Breast epithelium (tissue), 3 donors: ENCODE results near the gene TBC1D30.

Experiments
- POLR2A ChIP-seq: fragments of 450-650 bp; IDR thresholded peaks from one replicate; pipeline ENCODE4 v1.6.1; 2016; ENCODE audit warnings: antibody characterized with exemption, mild to moderate bottlenecking, moderate library complexity
- TF ChIP-seq, protein P1 (sequence below), 3 donors: fragments of 450-650 bp; IDR thresholded peaks; one replicate each; pipeline ENCODE4 v1.5.1; 2016 to 2017; ENCODE audit warnings: antibody characterized with exemption in 3 of 3, mild to moderate bottlenecking in 3 of 3, moderate library complexity in 3 of 3

DNA sequence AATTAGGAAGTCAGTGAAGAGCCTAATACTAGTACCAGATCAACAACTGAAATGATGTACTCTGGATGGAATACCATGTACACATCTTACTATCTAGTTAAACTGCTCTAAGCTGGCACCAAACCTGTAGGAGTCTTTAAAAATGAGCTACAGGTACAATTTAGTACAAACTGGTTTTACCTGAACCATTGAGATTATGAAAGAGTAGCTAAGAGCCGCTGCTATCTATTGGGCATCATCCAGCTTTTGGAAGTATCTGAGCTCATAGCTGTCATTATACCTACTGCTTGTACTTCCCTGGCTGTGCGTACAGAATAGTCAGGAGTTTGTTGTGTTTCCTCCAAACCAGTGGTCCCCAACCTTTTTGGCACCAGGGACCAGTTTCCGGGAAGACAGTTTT lies 12.4 kb downstream of the TBC1D30 start:
- TF ChIP-seq, protein P1, sequence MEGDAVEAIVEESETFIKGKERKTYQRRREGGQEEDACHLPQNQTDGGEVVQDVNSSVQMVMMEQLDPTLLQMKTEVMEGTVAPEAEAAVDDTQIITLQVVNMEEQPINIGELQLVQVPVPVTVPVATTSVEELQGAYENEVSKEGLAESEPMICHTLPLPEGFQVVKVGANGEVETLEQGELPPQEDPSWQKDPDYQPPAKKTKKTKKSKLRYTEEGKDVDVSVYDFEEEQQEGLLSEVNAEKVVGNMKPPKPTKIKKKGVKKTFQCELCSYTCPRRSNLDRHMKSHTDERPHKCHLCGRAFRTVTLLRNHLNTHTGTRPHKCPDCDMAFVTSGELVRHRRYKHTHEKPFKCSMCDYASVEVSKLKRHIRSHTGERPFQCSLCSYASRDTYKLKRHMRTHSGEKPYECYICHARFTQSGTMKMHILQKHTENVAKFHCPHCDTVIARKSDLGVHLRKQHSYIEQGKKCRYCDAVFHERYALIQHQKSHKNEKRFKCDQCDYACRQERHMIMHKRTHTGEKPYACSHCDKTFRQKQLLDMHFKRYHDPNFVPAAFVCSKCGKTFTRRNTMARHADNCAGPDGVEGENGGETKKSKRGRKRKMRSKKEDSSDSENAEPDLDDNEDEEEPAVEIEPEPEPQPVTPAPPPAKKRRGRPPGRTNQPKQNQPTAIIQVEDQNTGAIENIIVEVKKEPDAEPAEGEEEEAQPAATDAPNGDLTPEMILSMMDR (IDR thresholded peaks at IDR 0.05): no peak
- no peak for TF ChIP-seq POLR2A
